ENCODE measurements around the gene VANGL1.
A peak's percentile ranks its signal among the peaks of the same experiment; 100 is the strongest.

The VANGL1 gene

DNA sequence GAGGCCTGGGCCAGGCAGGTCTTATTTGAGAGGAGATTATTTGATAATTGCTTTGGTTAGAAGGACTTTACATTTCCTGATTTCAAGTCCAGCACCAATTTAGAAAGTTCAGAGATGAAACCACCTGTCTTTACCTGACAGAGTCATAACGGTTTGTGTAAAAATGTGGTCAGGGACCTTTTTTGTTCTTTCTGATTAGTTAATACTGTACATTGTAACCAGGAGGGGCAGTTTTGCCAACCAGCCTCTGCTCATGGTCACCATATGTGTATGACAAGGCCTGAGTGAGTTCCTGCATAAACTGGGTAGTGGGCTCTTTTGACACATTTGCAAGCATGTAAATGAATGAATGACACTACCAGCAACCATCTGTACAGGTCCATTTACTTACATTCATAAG lies 55.8 kb downstream of the VANGL1 start:
- H3K4me3 ChIP-seq (ENCODE audit: low read depth, low read length), result no peak overlapping the region
- TF ChIP-seq, protein P1, sequence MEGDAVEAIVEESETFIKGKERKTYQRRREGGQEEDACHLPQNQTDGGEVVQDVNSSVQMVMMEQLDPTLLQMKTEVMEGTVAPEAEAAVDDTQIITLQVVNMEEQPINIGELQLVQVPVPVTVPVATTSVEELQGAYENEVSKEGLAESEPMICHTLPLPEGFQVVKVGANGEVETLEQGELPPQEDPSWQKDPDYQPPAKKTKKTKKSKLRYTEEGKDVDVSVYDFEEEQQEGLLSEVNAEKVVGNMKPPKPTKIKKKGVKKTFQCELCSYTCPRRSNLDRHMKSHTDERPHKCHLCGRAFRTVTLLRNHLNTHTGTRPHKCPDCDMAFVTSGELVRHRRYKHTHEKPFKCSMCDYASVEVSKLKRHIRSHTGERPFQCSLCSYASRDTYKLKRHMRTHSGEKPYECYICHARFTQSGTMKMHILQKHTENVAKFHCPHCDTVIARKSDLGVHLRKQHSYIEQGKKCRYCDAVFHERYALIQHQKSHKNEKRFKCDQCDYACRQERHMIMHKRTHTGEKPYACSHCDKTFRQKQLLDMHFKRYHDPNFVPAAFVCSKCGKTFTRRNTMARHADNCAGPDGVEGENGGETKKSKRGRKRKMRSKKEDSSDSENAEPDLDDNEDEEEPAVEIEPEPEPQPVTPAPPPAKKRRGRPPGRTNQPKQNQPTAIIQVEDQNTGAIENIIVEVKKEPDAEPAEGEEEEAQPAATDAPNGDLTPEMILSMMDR (IDR thresholded peaks at IDR 0.05; ENCODE audit: low read depth, low read length, missing control alignments), result no peak
- DNase-seq (ENCODE audit: low read depth), result no peak

DNA sequence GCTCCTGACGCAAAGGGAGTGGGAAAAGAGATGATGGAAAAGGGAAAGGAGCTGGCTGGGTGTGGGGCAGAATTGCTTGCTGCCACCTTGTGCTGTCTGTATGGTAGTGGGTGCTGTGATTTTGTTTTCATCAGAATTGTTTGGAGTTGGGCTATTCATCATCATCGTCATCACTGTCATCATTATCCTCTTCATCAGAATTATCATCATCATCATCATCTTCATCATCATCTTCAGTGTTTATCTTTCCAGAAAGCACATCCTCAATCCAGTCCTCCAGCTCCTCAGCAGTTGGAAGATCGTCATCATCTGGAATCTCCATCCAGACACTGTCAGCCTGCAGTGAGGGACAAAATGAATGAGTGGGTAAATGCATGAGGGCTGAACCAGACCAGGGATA lies 59.3 kb downstream of the VANGL1 start:
- no peak for DNase-seq (ENCODE audit: low read depth)
- TF ChIP-seq, protein P1 (IDR thresholded peaks at IDR 0.05; ENCODE audit: low read depth, low read length, missing control alignments), result no peak
- no peak overlapping the region for H3K4me3 ChIP-seq (ENCODE audit: low read depth, low read length)

DNA sequence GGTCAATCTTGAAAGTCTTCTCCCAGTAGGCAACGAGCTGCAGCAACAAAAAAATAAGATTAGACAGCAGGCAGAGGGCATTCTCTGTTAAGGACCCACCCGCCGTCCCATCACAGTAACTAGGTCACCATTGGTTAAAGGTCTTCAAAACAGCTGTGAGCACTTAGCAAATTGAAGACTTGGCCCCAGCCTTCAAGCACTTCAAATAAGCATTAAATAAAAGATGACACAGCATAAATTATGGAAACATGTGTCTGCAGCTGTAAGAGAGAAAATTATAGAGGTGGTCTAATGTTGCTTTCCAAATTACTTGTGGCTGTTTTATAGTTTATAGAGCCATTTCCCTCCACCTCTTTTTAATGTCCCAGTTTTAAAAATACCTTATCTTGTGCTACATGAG lies 61.2 kb downstream of the VANGL1 start:
- TF ChIP-seq, protein P1 (IDR thresholded peaks at IDR 0.05; ENCODE audit: low read depth, low read length, missing control alignments), result no peak
- DNase-seq (ENCODE audit: low read depth), result no peak
- H3K4me3 ChIP-seq (ENCODE audit: low read depth, low read length), result no peak overlapping the region

DNA sequence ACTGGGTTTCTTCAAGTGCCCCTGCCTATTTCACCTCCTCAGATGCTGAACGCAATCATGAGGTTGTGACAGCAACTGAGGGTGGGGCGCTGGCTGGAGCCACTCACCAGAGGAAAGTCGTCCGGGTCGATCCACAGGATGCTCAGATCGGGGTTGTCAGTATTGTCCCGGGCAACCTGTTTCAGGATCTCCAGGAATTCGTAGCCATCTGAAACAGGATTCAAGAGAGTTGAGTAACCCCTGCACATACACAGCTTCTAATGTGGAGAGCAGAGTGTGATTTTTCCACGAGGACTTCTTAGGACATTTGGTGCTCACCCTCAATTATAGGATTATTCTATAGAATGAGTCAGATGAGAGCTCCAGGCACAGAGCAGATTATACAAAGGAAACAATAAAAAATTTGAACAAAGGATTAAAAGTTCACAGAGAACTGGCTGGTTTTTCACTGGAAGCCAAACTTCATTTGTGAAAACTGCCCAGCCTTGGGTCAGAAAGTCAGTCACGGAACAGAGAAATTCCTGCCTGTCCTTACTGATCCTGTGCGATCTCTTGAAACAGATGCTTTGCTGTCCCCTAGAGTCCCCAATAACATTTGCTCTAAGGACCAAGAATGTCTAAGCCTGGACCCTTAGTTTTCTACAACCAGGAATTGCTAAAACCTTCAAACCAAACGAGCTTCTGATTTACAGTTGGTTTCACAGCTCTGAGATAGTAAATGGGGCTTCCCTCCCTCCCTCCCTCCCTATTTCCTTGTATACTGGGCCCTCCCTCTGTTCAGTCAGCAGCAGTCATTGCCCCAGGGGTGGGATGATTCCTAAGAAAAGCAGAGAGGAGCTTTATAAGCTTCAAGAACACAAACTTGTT lies 63.5 kb downstream of the VANGL1 start:
- DNase-seq (ENCODE audit: low read depth), result no peak
- no peak overlapping the region for H3K4me3 ChIP-seq (ENCODE audit: low read depth, low read length)
- TF ChIP-seq, protein P1 (IDR thresholded peaks at IDR 0.05; ENCODE audit: low read depth, low read length, missing control alignments), result no peak

DNA sequence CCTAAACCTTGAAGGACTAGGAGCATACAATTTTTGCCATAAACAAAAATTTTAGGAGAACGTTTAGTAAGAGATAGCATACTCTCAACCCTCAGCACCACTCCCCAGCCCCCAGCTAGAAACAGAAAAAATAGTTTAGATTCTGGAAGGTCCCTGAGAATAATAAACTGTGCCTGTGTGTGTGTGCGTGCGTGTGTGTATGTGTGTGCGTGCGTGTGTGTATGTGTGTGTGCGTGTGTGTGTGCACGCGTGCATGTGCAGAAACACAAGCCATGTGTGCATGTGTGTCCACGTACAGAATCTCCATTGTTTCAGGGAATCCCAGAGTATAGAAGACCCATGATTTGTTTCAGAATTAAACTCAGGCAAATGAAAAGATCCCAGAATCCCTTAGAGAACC lies 64.2 kb downstream of the VANGL1 start:
- no peak for DNase-seq (ENCODE audit: low read depth)
- H3K4me3 ChIP-seq (ENCODE audit: low read depth, low read length), result no peak overlapping the region
- TF ChIP-seq, protein P1 (IDR thresholded peaks at IDR 0.05; ENCODE audit: low read depth, low read length, missing control alignments), result no peak

DNA sequence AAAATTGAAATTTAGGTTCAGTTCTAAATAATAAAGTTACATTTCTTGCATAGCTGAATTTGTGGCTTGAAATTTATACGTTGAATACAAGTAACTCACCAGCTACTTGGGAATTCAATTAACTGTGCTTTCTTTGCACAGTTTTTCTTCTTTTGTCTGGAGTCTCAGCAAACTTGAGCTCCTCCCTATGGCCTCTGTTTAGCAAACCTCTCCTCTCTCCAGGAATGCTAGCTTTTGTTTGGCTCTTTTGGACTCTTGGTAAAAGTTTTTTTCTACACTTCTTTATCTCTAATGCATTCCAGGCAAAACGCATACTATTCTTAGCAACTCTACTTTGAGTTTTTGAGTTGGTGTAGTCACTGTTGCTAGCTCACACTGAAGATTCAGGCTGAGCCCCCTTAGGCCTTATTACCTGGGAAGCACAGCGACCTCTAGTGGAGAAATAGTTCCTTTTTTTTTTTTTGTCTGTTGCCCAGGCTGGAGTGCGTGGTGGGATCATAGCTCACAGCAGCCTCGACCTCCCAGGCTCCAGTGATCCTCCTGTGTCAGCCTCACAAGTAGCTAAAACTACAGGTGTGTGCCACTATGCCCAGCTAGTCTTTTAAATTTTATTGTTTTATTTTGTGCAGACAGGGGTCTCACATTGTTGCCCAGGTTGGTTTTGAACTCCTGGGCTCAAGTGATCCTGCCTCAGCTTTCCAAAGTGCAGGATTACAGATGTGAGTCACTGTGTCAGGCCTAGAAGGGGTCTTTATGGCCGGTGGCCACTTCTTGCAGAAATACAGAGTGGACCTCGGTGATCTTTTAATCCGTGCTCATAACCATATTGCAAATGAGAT lies 65.0 kb downstream of the VANGL1 start:
- TF ChIP-seq, protein P1 (IDR thresholded peaks at IDR 0.05; ENCODE audit: low read depth, low read length, missing control alignments), result peak; percentile 66
- no peak overlapping the region for H3K4me3 ChIP-seq (ENCODE audit: low read depth, low read length)
- DNase-seq (ENCODE audit: low read depth), result peak; percentile 27
